Activated naive CD8-positive, alpha-beta T cell (primary cell): ENCODE data around the gene CRIM1.

Experiments
- H3K27ac Mint-ChIP-seq: one replicate; pipeline ENCODE4 v1.8.0; 2021; ENCODE audit warnings: mixed read lengths
- H3K27me3 Mint-ChIP-seq: one replicate; pipeline ENCODE4 v1.8.0; 2021; ENCODE audit warnings: mixed read lengths
- H3K36me3 Mint-ChIP-seq: one replicate; pipeline ENCODE4 v1.8.0; 2021; ENCODE audit warnings: mixed read lengths
- H3K4me1 Mint-ChIP-seq: one replicate; pipeline ENCODE4 v1.8.0; 2021; ENCODE audit warnings: low read depth, mixed read lengths
- H3K4me3 Mint-ChIP-seq: one replicate; pipeline ENCODE4 v1.8.0; 2021; ENCODE audit warnings: mild to moderate bottlenecking, mixed read lengths
- H3K9me3 Mint-ChIP-seq: one replicate; pipeline ENCODE4 v1.8.0; 2021; ENCODE audit warnings: low read depth, mixed read lengths

Gene CRIM1

GRCh38 chr2:36410681-36411080 lies 55.1 kb downstream of the CRIM1 start:
- Mint-ChIP-seq H3K27ac (no peak overlapping the region), H3K4me1 (no peaks in the 10 kb centered on the region), H3K9me3 (no peaks in the 10 kb centered on the region), H3K36me3 (no peaks in the 10 kb centered on the region), H3K4me3 (no peak overlapping the region), H3K27me3 (peaks cover 5% of the 10 kb centered on the region)

GRCh38 chr2:36411962-36412444 lies 56.4 kb downstream of the CRIM1 start:
- H3K27ac Mint-ChIP-seq, result no peak overlapping the region
- H3K4me3 Mint-ChIP-seq, result no peak overlapping the region
- H3K36me3 Mint-ChIP-seq, result no peaks in the 10 kb centered on the region
- peaks cover 4% of the 10 kb centered on the region for H3K27me3 Mint-ChIP-seq
- H3K4me1 Mint-ChIP-seq, result no peaks in the 10 kb centered on the region
- H3K9me3 Mint-ChIP-seq, result no peaks in the 10 kb centered on the region

- Mint-ChIP-seq H3K27me3 (peaks cover 2% of the 10 kb centered on the region), H3K27ac (no peak overlapping the region), H3K36me3 (no peaks in the 10 kb centered on the region), H3K4me3 (no peak overlapping the region), H3K4me1 (no peaks in the 10 kb centered on the region), H3K9me3 (no peaks in the 10 kb centered on the region)
These were observed 57.6 kb downstream of the CRIM1 start for GRCh38 chr2:36413218-36413617.

GRCh38 chr2:36414307-36414706 lies 58.7 kb downstream of the CRIM1 start:
- Mint-ChIP-seq H3K4me1 (no peaks in the 10 kb centered on the region), H3K36me3 (no peaks in the 10 kb centered on the region), H3K9me3 (no peaks in the 10 kb centered on the region), H3K27me3 (peaks cover 2% of the 10 kb centered on the region), H3K27ac (no peak overlapping the region), H3K4me3 (no peak overlapping the region)

- H3K27ac Mint-ChIP-seq, result no peak overlapping the region
- no peak overlapping the region for H3K4me3 Mint-ChIP-seq
- no peaks in the 10 kb centered on the region for H3K36me3 Mint-ChIP-seq
- no peaks in the 10 kb centered on the region for H3K4me1 Mint-ChIP-seq
- no peaks in the 10 kb centered on the region for H3K9me3 Mint-ChIP-seq
- peaks cover 2% of the 10 kb centered on the region for H3K27me3 Mint-ChIP-seq
These were observed 59.9 kb downstream of the CRIM1 start for GRCh38 chr2:36415381-36416022.

- no peak overlapping the region for H3K27ac Mint-ChIP-seq
- no peaks in the 10 kb centered on the region for H3K4me1 Mint-ChIP-seq
- H3K27me3 Mint-ChIP-seq, result peaks cover under 1% of the 10 kb centered on the region
- no peaks in the 10 kb centered on the region for H3K9me3 Mint-ChIP-seq
- H3K4me3 Mint-ChIP-seq, result no peak overlapping the region
- H3K36me3 Mint-ChIP-seq, result no peaks in the 10 kb centered on the region
These were observed 61.0 kb downstream of the CRIM1 start for GRCh38 chr2:36416370-36417165.

GRCh38 chr2:36420569-36421181 lies 65.1 kb downstream of the CRIM1 start:
- no peak overlapping the region for H3K27ac Mint-ChIP-seq
- H3K4me3 Mint-ChIP-seq, result no peak overlapping the region
- H3K9me3 Mint-ChIP-seq, result no peaks in the 10 kb centered on the region
- no peaks in the 10 kb centered on the region for H3K27me3 Mint-ChIP-seq
- H3K4me1 Mint-ChIP-seq, result no peaks in the 10 kb centered on the region
- H3K36me3 Mint-ChIP-seq, result peaks cover 2% of the 10 kb centered on the region

- H3K27me3 Mint-ChIP-seq, result no peaks in the 10 kb centered on the region
- no peaks in the 10 kb centered on the region for H3K4me1 Mint-ChIP-seq
- no peaks in the 10 kb centered on the region for H3K9me3 Mint-ChIP-seq
- no peak overlapping the region for H3K4me3 Mint-ChIP-seq
- no peak overlapping the region for H3K27ac Mint-ChIP-seq
- H3K36me3 Mint-ChIP-seq, result peaks cover 2% of the 10 kb centered on the region
These were observed 65.8 kb downstream of the CRIM1 start for GRCh38 chr2:36421379-36421778.

GRCh38 chr2:36423172-36423571 lies 67.6 kb downstream of the CRIM1 start:
- Mint-ChIP-seq H3K36me3 (peaks cover 2% of the 10 kb centered on the region), H3K4me3 (no peak overlapping the region), H3K9me3 (no peaks in the 10 kb centered on the region), H3K27ac (no peak overlapping the region), H3K27me3 (no peaks in the 10 kb centered on the region), H3K4me1 (no peaks in the 10 kb centered on the region)

GRCh38 chr2:36423619-36424120 lies 68.1 kb downstream of the CRIM1 start:
- H3K36me3 Mint-ChIP-seq, result peaks cover 2% of the 10 kb centered on the region
- H3K27me3 Mint-ChIP-seq, result no peaks in the 10 kb centered on the region
- no peak overlapping the region for H3K27ac Mint-ChIP-seq
- H3K4me1 Mint-ChIP-seq, result no peaks in the 10 kb centered on the region
- no peaks in the 10 kb centered on the region for H3K9me3 Mint-ChIP-seq
- H3K4me3 Mint-ChIP-seq, result no peak overlapping the region

- H3K9me3 Mint-ChIP-seq, result no peaks in the 10 kb centered on the region
- H3K27me3 Mint-ChIP-seq, result no peaks in the 10 kb centered on the region
- peaks cover 2% of the 10 kb centered on the region for H3K36me3 Mint-ChIP-seq
- no peak overlapping the region for H3K4me3 Mint-ChIP-seq
- H3K27ac Mint-ChIP-seq, result no peak overlapping the region
- H3K4me1 Mint-ChIP-seq, result no peaks in the 10 kb centered on the region
These were observed 70.2 kb downstream of the CRIM1 start for GRCh38 chr2:36425608-36426355.

GRCh38 chr2:36427790-36428243 lies 72.2 kb downstream of the CRIM1 start:
- Mint-ChIP-seq H3K27me3 (no peaks in the 10 kb centered on the region), H3K9me3 (no peaks in the 10 kb centered on the region), H3K4me1 (no peaks in the 10 kb centered on the region), H3K4me3 (no peak overlapping the region), H3K27ac (no peak overlapping the region), H3K36me3 (peaks cover 2% of the 10 kb centered on the region)

GRCh38 chr2:36430549-36430948 lies 75.0 kb downstream of the CRIM1 start:
- no peaks in the 10 kb centered on the region for H3K36me3 Mint-ChIP-seq
- no peaks in the 10 kb centered on the region for H3K9me3 Mint-ChIP-seq
- no peaks in the 10 kb centered on the region for H3K27me3 Mint-ChIP-seq

GRCh38 chr2:36432479-36432878 lies 76.9 kb downstream of the CRIM1 start:
- H3K4me3 Mint-ChIP-seq, result no peak overlapping the region
- H3K9me3 Mint-ChIP-seq, result no peaks in the 10 kb centered on the region
- no peaks in the 10 kb centered on the region for H3K36me3 Mint-ChIP-seq
- no peaks in the 10 kb centered on the region for H3K4me1 Mint-ChIP-seq
- H3K27ac Mint-ChIP-seq, result no peak overlapping the region
- no peaks in the 10 kb centered on the region for H3K27me3 Mint-ChIP-seq

More at GRCh38 chr2:36430549-36430948, 75.0 kb downstream of the CRIM1 start:
- Mint-ChIP-seq H3K4me1 (no peaks in the 10 kb centered on the region), H3K27ac (no peak overlapping the region), H3K4me3 (no peak overlapping the region)
